ENCODE data around the gene SLC8A1. TPM values are rescaled to one million over a fixed set of nuclear protein-coding genes. Genes with fewer than 3 reads are reported as not detected.

Gene SLC8A1
- total and polyA plus RNA-seq, 11 donors, result 61.9 to 1,521 (median 827) TPM

GRCh38 chr2:40131081-40131704, 320.7 kb downstream of the SLC8A1 start:
- DNase-seq, result no peak
- H3K9me3 ChIP-seq, result no peaks in the 10 kb centered on the region
- TF ChIP-seq CTCF (IDR thresholded peaks at IDR 0.05) (no peak), POLR2A (IDR thresholded peaks at IDR 0.05) (no peak)
- no peak overlapping the region for H3K4me3 ChIP-seq
- peaks cover 0 to 67% (median 35%) of the 10 kb centered on the region in 12 donors for H3K4me1 ChIP-seq
- intact Hi-C loops (cut with DNase I), result no loop called here
- 65 to 72% (median 68%) methylated on average over 3 of the region's 3 CpGs for WGBS, 4 donors
- peak overlapping the region; percentile 1 to 91 (median 76) for H3K27ac ChIP-seq
- peak in 3 of 4 donors; percentile 3 to 10 (median 4) for ATAC-seq
- H3K36me3 ChIP-seq, result peaks cover 0 to 14% (median 0%) of the 10 kb centered on the region in 9 donors
- H3K27me3 ChIP-seq, result no peaks in the 10 kb centered on the region

GRCh38 chr2:40130251-40130994, 321.5 kb downstream of the SLC8A1 start:
- H3K4me1 ChIP-seq, result peaks cover 0 to 67% (median 35%) of the 10 kb centered on the region in 12 donors
- peak; percentile 85 to 91 (median 89) for ATAC-seq
- H3K27me3 ChIP-seq, result no peaks in the 10 kb centered on the region
- no peak for TF ChIP-seq POLR2A (IDR thresholded peaks at IDR 0.05)
- TF ChIP-seq CTCF (IDR thresholded peaks at IDR 0.05), result no peak
- H3K27ac ChIP-seq, result peak overlapping the region; percentile 59 to 91 (median 76)
- 18 to 29% (median 21%) methylated on average over 4 of the region's 4 CpGs for WGBS, 4 donors
- H3K4me3 ChIP-seq, result no peak overlapping the region
- no peaks in the 10 kb centered on the region for H3K9me3 ChIP-seq
- intact Hi-C loops (cut with DNase I), result no loop called here
- peaks cover 0 to 14% (median 0%) of the 10 kb centered on the region in 9 donors for H3K36me3 ChIP-seq
- DNase-seq, result peak in 4 of 5 donors; percentile 59 to 76 (median 64)

GRCh38 chr2:40129725-40130124, 322.2 kb downstream of the SLC8A1 start:
- Histone ChIP-seq H3K4me1 (peaks cover 0 to 67% (median 35%) of the 10 kb centered on the region in 12 donors), H3K27ac (peak overlapping the region; percentile 59 to 91 (median 76)), H3K4me3 (no peak overlapping the region), H3K9me3 (no peaks in the 10 kb centered on the region), H3K36me3 (peaks cover 0 to 16% (median 0%) of the 10 kb centered on the region in 9 donors), H3K27me3 (no peaks in the 10 kb centered on the region)
- 41 to 69% (median 61%) methylated on average over 1 of the region's 1 CpG for WGBS, 4 donors
- DNase-seq, result peak in 4 of 5 donors; percentile 74 to 79 (median 78)
- intact Hi-C loops (cut with DNase I), result loop anchor here in 2 of 10 donors (5.0 kb wide), 1 partner anchor 37 kb away; no protein-coding TSS in a partner anchor
- TF ChIP-seq CTCF (IDR thresholded peaks at IDR 0.05) (no peak), POLR2A (IDR thresholded peaks at IDR 0.05) (no peak)
- peak; percentile 87 to 91 (median 90) for ATAC-seq

- peaks cover 0 to 15% (median 0%) of the 10 kb centered on the region in 9 donors for H3K36me3 ChIP-seq
- ATAC-seq, result no peak
- H3K9me3 ChIP-seq, result no peaks in the 10 kb centered on the region
- H3K27me3 ChIP-seq, result no peaks in the 10 kb centered on the region
- no peak for DNase-seq
- no peak for TF ChIP-seq CTCF (IDR thresholded peaks at IDR 0.05)
- TF ChIP-seq POLR2A (IDR thresholded peaks at IDR 0.05), result no peak
- peaks cover 0 to 75% (median 36%) of the 10 kb centered on the region in 12 donors for H3K4me1 ChIP-seq
- peak overlapping the region in 10 of 12 donors; percentile 21 to 91 (median 77) for H3K27ac ChIP-seq
- WGBS, 4 donors, result 42 to 55% (median 50%) methylated on average over 1 of the region's 1 CpG
- intact Hi-C loops (cut with DNase I), result loop anchor here in 2 of 10 donors (5.0 kb wide), 1 partner anchor 36 kb away; no protein-coding TSS in a partner anchor
- H3K4me3 ChIP-seq, result no peak overlapping the region
Observed at GRCh38 chr2:40128796-40129195, 323.1 kb downstream of the SLC8A1 start.
